A549 (cell line): ENCODE data around the gene GALNT18.

Experiments
- CHD4 ChIP-seq: fragments of 200-600 bp; sonication (generic); IDR thresholded peaks from 2 replicates; pipeline ENCODE4 v1.6.1; 2016; ENCODE audit warnings: antibody characterized with exemption, mild to moderate bottlenecking, borderline replicate concordance
- EHMT2 ChIP-seq: fragments of 200-600 bp; sonication (generic); IDR thresholded peaks from 2 replicates; pipeline ENCODE4 v1.6.1; 2016; ENCODE audit warnings: antibody characterized with exemption, low read depth, mild to moderate bottlenecking, moderate library complexity
- EP300 ChIP-seq, 2 experiments: fragments of >200 bp; sonication (Bioruptor Twin); formaldehyde crosslinking; IDR thresholded peaks; 2 replicates in 1 of 2; 3 replicates in 1 of 2; pipeline ENCODE4 v1.6.1; 2016 to 2017
- HDAC2 ChIP-seq: fragments of 200-600 bp; sonication (generic); IDR thresholded peaks from 2 replicates; pipeline ENCODE4 v1.6.1; 2016
- POLR2A ChIP-seq: IDR thresholded peaks from 2 replicates; pipeline ENCODE4 v1.6.1; 2012; ENCODE audit warnings: mild to moderate bottlenecking, low read length
- RNF2 ChIP-seq: fragments of 200-600 bp; sonication (generic); IDR thresholded peaks from 2 replicates; pipeline ENCODE4 v1.6.1; 2016; ENCODE audit warnings: low read depth, mild to moderate bottlenecking, antibody characterized with exemption, moderate library complexity, borderline replicate concordance
- SMC3 ChIP-seq: fragments of >200 bp; sonication (Bioruptor Twin); formaldehyde crosslinking; IDR thresholded peaks from 3 replicates; pipeline ENCODE4 v1.6.1; 2018; ENCODE audit warnings: inconsistent platforms
- ZC3H11A ChIP-seq: fragments of 450-650 bp; IDR thresholded peaks from 2 replicates; pipeline ENCODE4 v1.6.1; 2014; ENCODE audit warnings: antibody characterized with exemption, mild to moderate bottlenecking
- TF ChIP-seq, protein P1 (sequence below): fragments of >200 bp; sonication (Bioruptor Twin); formaldehyde crosslinking; IDR thresholded peaks from 3 replicates; pipeline ENCODE4 v1.5.1; 2016
- TF ChIP-seq, protein P2 (sequence below): fragments of 200-600 bp; sonication (generic); IDR thresholded peaks from 2 replicates; pipeline ENCODE4 v1.6.1; 2016; ENCODE audit warnings: antibody characterized with exemption, mild to moderate bottlenecking, moderate library complexity

DNA sequence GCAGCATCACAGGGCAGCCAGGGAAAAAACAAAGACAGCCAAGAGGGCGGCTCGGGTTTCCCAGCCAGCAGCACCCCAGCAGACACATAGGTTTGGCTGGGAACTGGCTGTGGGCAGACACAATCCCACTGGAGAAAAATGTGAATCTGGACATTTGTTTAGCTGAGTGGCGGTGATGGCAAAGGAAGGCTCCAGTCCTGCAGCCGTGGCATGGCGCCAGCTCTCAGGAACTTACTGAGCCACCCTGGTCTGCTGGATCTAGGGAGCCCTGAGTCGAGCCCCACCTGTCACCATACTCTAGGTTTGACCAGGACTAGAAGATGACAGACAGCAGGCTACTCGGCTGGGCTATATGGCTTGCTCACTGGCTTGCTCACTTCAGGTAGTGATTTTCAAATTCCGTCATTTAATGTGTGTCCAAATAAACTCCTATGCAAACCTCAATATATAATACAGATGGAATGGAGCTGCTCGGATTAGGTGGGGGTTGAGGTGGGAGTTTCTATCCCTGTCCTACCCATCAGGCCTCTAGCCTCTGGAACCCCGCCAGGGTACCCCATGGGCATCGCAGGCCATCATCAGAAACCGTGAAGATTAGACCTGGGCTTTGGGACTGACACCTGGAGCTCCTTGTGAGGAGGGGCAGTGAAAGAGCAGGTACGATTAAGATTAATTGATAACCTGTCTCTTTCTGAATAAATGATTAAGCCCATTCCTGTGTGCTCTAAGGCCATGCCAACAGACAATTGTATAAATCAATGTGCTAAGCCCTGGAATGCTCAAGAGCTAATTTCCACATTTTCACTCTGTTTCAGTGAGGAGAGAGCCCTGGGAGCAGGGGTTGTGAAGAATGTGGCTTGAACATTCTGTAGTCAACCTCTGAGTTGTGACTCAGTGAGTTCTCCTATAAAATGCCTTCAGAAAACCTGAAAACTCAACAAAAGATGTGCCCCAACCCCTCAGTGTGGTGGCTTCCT, 42.5 kb downstream of the GALNT18 start:
- TF ChIP-seq RNF2 (no peak), ZC3H11A (no peak), HDAC2 (no peak), EHMT2 (no peak), EP300 (IDR thresholded peaks at IDR 0.05) (no peak), POLR2A (no peak), CHD4 (no peak), SMC3 (no peak)
- TF ChIP-seq, protein P1, sequence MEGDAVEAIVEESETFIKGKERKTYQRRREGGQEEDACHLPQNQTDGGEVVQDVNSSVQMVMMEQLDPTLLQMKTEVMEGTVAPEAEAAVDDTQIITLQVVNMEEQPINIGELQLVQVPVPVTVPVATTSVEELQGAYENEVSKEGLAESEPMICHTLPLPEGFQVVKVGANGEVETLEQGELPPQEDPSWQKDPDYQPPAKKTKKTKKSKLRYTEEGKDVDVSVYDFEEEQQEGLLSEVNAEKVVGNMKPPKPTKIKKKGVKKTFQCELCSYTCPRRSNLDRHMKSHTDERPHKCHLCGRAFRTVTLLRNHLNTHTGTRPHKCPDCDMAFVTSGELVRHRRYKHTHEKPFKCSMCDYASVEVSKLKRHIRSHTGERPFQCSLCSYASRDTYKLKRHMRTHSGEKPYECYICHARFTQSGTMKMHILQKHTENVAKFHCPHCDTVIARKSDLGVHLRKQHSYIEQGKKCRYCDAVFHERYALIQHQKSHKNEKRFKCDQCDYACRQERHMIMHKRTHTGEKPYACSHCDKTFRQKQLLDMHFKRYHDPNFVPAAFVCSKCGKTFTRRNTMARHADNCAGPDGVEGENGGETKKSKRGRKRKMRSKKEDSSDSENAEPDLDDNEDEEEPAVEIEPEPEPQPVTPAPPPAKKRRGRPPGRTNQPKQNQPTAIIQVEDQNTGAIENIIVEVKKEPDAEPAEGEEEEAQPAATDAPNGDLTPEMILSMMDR, result no peak
- TF ChIP-seq, protein P2, sequence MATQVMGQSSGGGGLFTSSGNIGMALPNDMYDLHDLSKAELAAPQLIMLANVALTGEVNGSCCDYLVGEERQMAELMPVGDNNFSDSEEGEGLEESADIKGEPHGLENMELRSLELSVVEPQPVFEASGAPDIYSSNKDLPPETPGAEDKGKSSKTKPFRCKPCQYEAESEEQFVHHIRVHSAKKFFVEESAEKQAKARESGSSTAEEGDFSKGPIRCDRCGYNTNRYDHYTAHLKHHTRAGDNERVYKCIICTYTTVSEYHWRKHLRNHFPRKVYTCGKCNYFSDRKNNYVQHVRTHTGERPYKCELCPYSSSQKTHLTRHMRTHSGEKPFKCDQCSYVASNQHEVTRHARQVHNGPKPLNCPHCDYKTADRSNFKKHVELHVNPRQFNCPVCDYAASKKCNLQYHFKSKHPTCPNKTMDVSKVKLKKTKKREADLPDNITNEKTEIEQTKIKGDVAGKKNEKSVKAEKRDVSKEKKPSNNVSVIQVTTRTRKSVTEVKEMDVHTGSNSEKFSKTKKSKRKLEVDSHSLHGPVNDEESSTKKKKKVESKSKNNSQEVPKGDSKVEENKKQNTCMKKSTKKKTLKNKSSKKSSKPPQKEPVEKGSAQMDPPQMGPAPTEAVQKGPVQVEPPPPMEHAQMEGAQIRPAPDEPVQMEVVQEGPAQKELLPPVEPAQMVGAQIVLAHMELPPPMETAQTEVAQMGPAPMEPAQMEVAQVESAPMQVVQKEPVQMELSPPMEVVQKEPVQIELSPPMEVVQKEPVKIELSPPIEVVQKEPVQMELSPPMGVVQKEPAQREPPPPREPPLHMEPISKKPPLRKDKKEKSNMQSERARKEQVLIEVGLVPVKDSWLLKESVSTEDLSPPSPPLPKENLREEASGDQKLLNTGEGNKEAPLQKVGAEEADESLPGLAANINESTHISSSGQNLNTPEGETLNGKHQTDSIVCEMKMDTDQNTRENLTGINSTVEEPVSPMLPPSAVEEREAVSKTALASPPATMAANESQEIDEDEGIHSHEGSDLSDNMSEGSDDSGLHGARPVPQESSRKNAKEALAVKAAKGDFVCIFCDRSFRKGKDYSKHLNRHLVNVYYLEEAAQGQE, result no peak
